Activated T-cell treated with anti-CD3 and anti-CD28 coated beads, Interleukin-2, amount 50 U/mL, for 24 hours (primary cell): Measurements from ENCODE around the gene RHEX.
"Not testable (repeated sequence)": the region's sequence is repeated elsewhere in the genome, so short reads cannot be mapped to it uniquely, and the experiment has no call there.

Source experiments
- DNase-seq: peaks from one replicate; pipeline ENCODE4 v3.0.0-alpha.2; 2020
- H3K27ac Mint-ChIP-seq: 2 replicates; pipeline ENCODE4 v1.8.0; 2020; ENCODE audit warnings: mild to moderate bottlenecking, mixed read lengths
- H3K27me3 Mint-ChIP-seq: 2 replicates; pipeline ENCODE4 v1.8.0; 2020; ENCODE audit warnings: mixed read lengths
- H3K36me3 Mint-ChIP-seq: 2 replicates; pipeline ENCODE4 v1.8.0; 2020; ENCODE audit warnings: low read depth, mixed read lengths
- H3K4me1 Mint-ChIP-seq: 2 replicates; pipeline ENCODE4 v1.8.0; 2020; ENCODE audit warnings: low read depth, mixed read lengths
- H3K4me3 Mint-ChIP-seq: 2 replicates; pipeline ENCODE4 v1.8.0; 2020; ENCODE audit warnings: mild to moderate bottlenecking, moderate library complexity, mixed read lengths
- H3K9me3 Mint-ChIP-seq: 2 replicates; pipeline ENCODE4 v1.8.0; 2020; ENCODE audit warnings: mixed read lengths

The RHEX gene, protein sequence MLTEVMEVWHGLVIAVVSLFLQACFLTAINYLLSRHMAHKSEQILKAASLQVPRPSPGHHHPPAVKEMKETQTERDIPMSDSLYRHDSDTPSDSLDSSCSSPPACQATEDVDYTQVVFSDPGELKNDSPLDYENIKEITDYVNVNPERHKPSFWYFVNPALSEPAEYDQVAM

DNA sequence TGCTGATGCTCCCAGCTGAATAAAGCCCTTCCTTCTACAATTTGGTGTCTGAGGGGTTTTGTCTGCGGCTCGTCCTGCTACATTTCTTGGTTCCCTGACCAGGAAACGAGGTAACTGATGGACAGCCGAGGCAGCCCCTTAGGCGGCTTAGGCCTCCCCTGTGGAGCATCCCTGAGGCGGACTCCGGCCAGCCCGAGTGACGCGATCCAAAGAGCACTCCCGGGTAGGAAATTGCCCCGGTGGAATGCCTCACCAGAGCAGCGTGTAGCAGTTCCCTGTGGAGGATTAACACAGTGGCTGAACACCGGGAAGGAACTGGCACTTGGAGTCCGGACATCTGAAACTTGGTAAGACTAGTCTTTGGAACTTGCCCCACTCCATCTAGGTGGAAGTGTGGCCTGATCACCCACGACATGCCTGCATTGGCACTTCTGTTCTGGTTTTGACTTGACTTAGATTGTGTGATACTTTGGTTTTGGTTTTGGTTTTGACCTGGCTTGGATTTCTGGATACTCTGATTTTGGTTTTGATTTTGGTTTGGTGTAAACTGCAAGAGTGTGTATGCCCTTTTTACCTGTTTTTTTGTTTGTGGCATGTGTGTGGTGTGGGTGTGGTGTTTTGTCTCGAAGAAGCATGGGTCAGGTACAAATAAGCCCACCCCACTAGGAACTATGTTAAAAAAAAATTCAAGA lies at the start of gene RHEX:
Gene RHEX, plus strand, starts transcription at position 255 of the 692 bp plus-strand sequence. CDS start 44,656 bp downstream, outside the sequence.
- DNase-seq, H3K9me3 Mint-ChIP-seq, H3K36me3 Mint-ChIP-seq, H3K4me3 Mint-ChIP-seq, H3K27me3 Mint-ChIP-seq: not testable (repeated sequence)
- H3K27ac Mint-ChIP-seq: peak within 1 kb of the TSS; percentile 5
- H3K4me1 Mint-ChIP-seq: peaks cover 45% of the 10 kb centered on the region

DNA sequence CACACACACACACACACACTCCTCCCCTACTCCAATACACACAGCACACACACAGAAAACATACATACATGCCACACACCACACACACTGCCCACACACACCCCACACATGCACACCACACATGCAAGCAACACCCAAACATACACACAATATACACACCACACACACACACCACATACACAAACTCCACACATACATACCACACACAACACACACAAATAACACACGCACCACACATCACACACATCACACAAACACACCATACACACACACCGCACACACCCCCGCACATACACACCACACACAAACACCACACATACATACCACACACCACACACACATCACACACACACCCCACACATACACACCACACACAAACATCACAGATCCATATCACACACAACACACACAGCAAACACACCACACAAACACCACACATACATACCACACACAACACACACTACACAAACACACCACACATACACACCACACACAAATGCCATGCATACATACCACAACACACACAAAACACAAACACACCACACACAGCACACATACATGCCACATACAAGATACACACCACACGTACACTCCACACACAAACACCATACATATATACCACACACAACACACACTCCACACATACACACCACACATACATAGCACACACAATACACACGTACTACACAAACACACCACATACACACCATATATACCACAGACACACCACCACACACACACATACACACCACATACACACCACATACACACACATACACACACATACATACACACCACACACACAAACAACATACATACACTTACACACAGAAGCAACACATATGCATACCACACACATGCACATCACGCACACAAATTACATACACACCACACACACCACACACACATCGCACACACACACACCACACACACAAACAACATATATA lies 48.8 kb upstream of the RHEX start:
- Mint-ChIP-seq H3K4me3 (no peak overlapping the region), H3K27ac (no peak overlapping the region), H3K36me3 (no peaks in the 10 kb centered on the region), H3K27me3 (peaks cover 16% of the 10 kb centered on the region), H3K9me3 (no peaks in the 10 kb centered on the region), H3K4me1 (peaks cover 31% of the 10 kb centered on the region)
- no peak for DNase-seq

DNA sequence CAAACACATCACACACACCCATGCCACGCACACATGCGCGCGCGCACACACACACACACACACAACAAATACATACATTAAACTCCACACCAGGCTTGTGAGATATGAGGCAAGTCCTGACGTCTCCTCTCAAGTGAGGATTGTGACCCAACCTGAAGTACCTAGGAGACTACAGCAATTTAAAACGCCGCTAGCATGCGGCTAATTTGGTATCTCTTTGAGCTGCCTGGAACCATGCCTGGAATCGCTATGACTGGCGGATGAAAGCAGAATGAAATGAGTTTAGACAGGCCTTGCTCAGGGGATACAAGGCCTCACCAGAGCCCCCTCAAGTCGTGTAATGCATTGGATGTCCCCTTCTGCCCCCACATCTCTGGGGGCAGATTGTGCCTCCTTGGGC lies 48.1 kb upstream of the RHEX start:
- no peak for DNase-seq
- Mint-ChIP-seq H3K9me3 (no peaks in the 10 kb centered on the region), H3K36me3 (no peaks in the 10 kb centered on the region), H3K27ac (no peak overlapping the region), H3K4me1 (peaks cover 31% of the 10 kb centered on the region), H3K27me3 (peaks cover 16% of the 10 kb centered on the region), H3K4me3 (no peak overlapping the region)

DNA sequence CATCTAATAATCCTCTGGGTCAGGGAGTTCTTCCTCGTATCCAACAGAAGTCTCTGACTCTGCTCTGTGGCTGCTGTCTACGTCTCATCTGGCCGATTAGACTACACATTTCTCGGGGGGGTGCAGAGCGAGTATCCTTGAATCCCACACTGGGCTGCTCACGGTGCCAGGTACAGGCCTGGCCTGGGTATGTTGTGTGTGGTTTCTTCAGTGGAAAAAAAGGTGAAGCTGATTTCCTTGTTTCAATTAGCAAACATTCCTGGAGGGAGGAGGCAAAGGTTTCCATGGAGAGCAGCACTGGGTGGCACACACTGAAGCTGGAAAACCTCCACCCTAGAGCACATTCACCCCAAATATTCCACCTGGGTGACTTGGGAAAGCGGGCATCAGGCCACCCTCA lies 47.7 kb upstream of the RHEX start:
- H3K27me3 Mint-ChIP-seq: peaks cover 16% of the 10 kb centered on the region
- no peak overlapping the region for H3K4me3 Mint-ChIP-seq
- no peak overlapping the region for H3K27ac Mint-ChIP-seq
- no peak for DNase-seq
- H3K9me3 Mint-ChIP-seq: no peaks in the 10 kb centered on the region
- peaks cover 31% of the 10 kb centered on the region for H3K4me1 Mint-ChIP-seq
- H3K36me3 Mint-ChIP-seq: no peaks in the 10 kb centered on the region

DNA sequence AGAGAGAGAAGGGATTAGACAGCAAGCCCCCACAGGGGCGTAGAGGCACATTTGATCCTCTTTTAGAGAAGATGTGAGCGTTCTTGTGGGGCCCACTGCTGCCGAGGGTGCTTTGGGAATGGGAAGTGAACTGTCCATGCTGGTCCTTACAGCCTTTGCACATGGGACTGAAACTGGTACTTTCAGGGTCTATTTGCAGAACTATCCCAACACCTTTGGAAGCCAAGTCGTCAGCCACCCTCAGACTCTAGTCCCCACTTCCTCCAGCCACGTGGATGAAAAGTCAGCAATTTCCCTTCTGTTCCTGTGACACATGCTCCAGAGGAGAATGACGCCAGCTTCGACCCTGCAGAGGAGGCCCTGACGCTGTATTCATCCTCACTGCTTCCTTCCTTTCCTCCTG lies 47.2 kb upstream of the RHEX start:
- no peaks in the 10 kb centered on the region for H3K36me3 Mint-ChIP-seq
- no peak for DNase-seq
- H3K4me1 Mint-ChIP-seq: peaks cover 28% of the 10 kb centered on the region
- no peak overlapping the region for H3K4me3 Mint-ChIP-seq
- no peaks in the 10 kb centered on the region for H3K9me3 Mint-ChIP-seq
- H3K27ac Mint-ChIP-seq: no peak overlapping the region
- H3K27me3 Mint-ChIP-seq: peaks cover 16% of the 10 kb centered on the region

DNA sequence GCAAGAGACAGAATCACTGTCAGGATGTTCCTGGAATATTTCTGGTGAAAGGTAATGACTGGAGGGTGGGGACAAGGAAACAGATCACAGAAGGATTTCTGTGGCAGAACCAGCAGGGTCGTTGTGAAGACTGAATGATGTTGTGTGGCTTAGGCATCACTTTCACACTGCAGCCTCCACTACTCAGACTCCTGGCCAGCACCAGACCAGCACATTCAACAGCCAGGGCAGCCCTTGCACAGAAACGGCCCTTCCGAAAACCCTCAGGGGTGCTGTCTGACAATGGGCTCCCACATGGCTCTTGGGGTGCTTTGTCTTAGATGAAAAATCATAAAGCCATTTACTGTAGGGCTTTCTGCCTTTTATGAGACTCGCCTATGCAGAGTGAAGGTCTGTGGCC lies 46.0 kb upstream of the RHEX start:
- H3K36me3 Mint-ChIP-seq: no peaks in the 10 kb centered on the region
- DNase-seq: no peak
- H3K4me1 Mint-ChIP-seq: peaks cover 29% of the 10 kb centered on the region
- H3K9me3 Mint-ChIP-seq: no peaks in the 10 kb centered on the region
- H3K27ac Mint-ChIP-seq: no peak overlapping the region
- peaks cover 16% of the 10 kb centered on the region for H3K27me3 Mint-ChIP-seq
- no peak overlapping the region for H3K4me3 Mint-ChIP-seq

DNA sequence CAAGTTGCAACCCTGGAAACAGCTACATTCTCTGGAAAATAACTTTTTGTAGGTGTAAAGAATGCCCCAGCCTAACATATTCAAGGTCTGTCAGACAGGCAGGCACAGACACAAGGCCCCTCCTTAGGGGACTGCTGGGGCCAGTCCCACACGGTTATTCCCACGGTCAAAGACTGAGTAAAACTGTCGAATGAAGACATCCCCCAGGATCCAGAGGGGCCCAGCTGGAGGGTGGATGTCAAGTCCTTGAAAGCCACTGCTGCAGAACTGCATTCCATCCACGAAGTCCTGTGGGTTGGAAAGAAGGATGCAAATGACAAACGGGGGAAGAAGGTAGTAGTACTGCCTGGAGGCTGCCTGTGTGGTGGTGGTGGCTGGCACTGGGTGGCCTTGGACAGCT lies 42.9 kb upstream of the RHEX start:
- Mint-ChIP-seq H3K4me3 (no peak overlapping the region), H3K4me1 (peaks cover 28% of the 10 kb centered on the region), H3K27ac (no peak overlapping the region), H3K36me3 (no peaks in the 10 kb centered on the region), H3K27me3 (peaks cover 10% of the 10 kb centered on the region), H3K9me3 (no peaks in the 10 kb centered on the region)
- no peak for DNase-seq

DNA sequence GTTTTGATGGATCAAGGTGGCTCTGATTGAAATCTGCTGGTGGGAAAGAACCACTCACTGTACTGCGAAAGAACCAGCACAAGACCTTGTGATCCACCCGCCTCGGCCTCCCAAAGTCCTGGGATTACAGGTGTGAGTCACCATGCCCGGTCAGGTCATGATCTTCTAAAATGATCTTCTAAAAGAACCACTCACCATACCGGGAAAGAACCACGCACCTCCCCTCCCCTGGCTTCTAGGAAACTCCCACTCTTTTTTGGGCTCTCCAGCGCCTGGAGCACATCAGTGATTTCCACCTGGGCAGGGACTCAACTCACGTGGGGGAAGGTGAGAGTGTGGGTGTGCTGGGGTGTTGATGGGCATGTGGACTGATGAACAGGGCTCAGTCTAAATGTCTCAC lies 41.9 kb upstream of the RHEX start:
- Mint-ChIP-seq H3K27ac (peak overlapping the region; percentile 11), H3K9me3 (no peaks in the 10 kb centered on the region), H3K27me3 (peaks cover 9% of the 10 kb centered on the region), H3K4me3 (no peak overlapping the region), H3K36me3 (no peaks in the 10 kb centered on the region), H3K4me1 (peaks cover 28% of the 10 kb centered on the region)
- no peak for DNase-seq

DNA sequence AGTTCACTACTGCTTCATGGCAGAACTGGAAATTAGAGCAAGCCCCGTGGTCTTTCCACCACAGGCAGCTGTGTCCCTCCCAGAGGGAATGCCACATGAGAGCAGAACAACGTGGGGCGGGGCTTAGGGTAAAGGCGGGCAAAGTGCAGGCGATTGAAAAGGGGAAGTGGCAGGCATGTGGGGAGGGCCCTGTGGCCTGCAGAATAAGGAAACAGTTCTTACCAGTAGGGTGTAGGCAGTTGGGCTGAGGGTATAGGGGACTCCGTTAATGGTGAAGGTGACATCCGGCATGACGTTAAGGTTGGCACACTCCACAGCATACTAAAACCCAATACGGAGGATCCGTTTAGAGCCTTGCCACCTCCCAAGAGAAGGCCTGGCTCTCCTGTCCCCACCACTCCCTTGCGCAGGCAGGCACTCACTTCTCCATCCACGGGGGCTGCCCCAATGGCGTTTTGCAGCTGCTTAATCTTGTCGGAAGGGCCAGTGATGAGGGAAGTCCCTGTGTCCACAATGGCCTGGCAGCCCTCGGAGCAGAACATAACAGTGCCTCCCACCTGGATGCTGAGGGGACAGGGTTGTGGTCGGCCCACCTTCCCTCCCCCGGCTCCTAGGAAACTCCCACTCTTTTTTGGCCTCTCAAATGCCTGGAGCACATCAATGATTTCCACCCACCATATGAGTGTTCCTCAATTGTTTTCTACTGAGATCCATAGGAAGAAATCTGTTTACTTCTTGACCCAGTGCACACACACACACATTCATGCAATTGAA lies 40.7 kb upstream of the RHEX start:
- Mint-ChIP-seq H3K4me1 (peaks cover 28% of the 10 kb centered on the region), H3K4me3 (no peak overlapping the region), H3K9me3 (no peaks in the 10 kb centered on the region), H3K27ac (no peak overlapping the region), H3K36me3 (no peaks in the 10 kb centered on the region), H3K27me3 (no peaks in the 10 kb centered on the region)
- peak; percentile 46 for DNase-seq

DNA sequence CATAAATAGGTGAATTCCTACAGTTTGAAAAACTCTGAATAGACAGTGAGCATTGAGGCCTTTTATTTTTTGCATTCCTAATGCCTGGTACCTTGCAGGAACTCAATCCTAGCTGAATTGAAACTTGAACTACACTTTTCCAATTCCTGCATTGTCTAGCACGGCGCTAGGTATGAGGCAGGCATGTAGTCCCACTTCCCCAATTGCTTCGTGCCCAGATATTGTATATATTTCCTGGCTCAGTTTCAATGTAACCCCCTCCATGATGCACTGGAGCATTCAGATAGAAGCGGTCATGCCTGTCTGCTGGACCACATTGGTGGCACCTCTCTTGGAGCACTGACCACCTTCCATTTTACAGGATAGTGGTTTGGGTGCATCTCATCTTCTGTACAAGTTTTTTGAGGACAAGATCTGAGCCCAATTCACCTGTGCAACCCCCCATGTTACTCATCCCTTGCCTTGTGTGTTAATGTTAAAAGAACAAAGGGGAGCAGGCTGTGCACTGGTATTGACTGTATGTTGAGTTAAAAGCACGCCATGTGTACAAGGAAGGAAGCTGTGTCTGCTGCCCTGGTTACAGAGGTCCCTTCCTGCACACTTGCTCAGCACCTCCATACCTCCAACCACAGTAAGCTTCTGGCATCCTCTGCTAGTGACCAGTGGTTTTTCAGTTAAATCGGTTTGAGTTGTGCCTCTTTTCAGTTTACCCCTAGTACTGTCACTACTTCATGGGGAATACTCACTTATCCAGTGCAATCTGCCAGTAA lies 39.8 kb upstream of the RHEX start:
- Mint-ChIP-seq H3K36me3 (no peaks in the 10 kb centered on the region), H3K27ac (no peak overlapping the region)

DNA sequence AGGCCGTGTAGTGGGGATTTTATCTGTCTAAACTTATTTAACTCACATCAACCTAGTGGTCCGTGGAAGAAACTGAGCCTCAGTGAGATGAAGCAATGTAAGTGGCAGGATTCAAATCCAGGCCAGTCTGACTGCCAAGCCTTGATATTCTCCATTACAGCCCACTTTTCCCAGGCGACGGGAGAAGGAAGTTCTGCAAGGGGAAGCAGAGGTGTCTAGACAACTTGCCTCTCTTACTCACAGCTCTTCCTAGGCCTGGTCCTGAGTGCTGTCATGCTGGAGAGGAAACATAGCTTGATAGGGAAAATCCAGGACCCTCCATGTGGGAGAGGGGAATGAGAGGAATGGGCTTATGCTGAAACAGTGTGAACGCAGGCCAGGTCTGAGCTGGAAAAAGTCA lies 38.4 kb upstream of the RHEX start:
- no peaks in the 10 kb centered on the region for H3K9me3 Mint-ChIP-seq
- no peak overlapping the region for H3K27ac Mint-ChIP-seq
- H3K4me1 Mint-ChIP-seq: peaks cover 28% of the 10 kb centered on the region
- H3K27me3 Mint-ChIP-seq: no peaks in the 10 kb centered on the region
- H3K36me3 Mint-ChIP-seq: no peaks in the 10 kb centered on the region
- no peak for DNase-seq
- H3K4me3 Mint-ChIP-seq: no peak overlapping the region

More for the DNA sequence above, 39.8 kb upstream of the RHEX start:
- no peaks in the 10 kb centered on the region for H3K27me3 Mint-ChIP-seq
- H3K4me3 Mint-ChIP-seq: no peak overlapping the region
- H3K9me3 Mint-ChIP-seq: no peaks in the 10 kb centered on the region
- peaks cover 28% of the 10 kb centered on the region for H3K4me1 Mint-ChIP-seq
- no peak for DNase-seq

DNA sequence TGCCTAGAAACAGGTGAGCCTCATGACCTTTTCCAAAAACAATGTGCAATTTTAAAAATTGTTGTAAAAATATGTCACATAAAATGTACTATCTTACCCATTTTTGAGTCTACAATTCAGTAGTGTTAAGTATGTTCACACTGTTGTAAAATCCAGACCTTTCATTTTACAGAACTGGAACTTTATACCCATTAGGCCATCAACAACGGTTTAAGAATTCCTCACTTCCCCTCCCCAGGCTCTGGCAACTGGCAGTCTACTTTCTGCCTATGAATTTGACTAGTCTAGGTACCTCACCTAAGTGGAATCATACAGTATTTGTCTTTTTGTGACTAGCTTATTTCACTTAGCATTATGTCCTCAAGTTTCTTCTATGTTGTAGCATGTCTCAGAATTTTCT lies 37.9 kb upstream of the RHEX start:
- no peaks in the 10 kb centered on the region for H3K27me3 Mint-ChIP-seq
- no peak overlapping the region for H3K27ac Mint-ChIP-seq
- H3K4me1 Mint-ChIP-seq: peaks cover 28% of the 10 kb centered on the region

DNA sequence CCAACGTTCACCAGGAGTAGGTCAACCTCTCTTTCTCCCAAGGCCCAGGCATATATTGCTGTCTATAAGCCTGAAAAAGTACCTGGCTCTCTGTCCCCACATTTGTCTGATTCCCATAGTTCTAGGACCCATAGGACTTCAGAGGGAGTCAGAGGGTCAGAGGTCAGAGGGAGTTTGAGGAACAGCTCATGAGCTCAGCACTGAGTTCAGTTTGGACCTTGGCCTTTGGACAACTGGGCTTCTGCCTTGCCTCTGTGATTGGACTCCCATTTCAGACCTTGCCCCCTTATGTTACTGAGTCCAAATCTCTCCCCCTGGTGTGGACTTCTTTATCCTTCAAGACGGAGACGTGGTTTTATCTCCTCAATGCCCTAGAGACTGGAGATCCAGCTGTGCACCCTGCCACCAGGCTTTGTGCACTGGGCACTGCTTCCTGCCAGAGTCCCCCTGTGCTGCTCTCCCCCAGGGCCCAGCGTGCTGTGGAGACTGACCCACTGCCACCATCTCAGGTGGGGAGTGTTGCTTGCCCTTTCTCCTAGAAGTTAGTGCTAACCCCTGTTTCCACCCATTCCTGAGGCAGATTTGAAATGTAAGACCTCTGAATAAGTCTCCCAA lies 32.5 kb upstream of the RHEX start:
- H3K4me1 Mint-ChIP-seq: peaks cover 2% of the 10 kb centered on the region
- H3K4me3 Mint-ChIP-seq: no peak overlapping the region
- H3K36me3 Mint-ChIP-seq: no peaks in the 10 kb centered on the region
- H3K9me3 Mint-ChIP-seq: no peaks in the 10 kb centered on the region
- DNase-seq: no peak
- H3K27ac Mint-ChIP-seq: no peak overlapping the region
- H3K27me3 Mint-ChIP-seq: peaks cover 8% of the 10 kb centered on the region

More for the DNA sequence above, 37.9 kb upstream of the RHEX start:
- Mint-ChIP-seq H3K4me3 (no peak overlapping the region), H3K36me3 (no peaks in the 10 kb centered on the region), H3K9me3 (no peaks in the 10 kb centered on the region)
- no peak for DNase-seq
